ENCODE measurements around the gene ABTB1.

The ABTB1 gene

GRCh38 chr3:127661600-127661999 is 11.2 kb upstream of the ABTB1 start:
- Histone ChIP-seq H3K4me2 (ENCODE audit: low read length, poor library complexity, severe bottlenecking) (no peak overlapping the region), H3K23ac (ENCODE audit: low read length in 2 of 2) (no peak overlapping the region), H2BK120ac (ENCODE audit: low read depth, low read length) (no peak overlapping the region), H4K8ac (ENCODE audit: low read length) (no peak overlapping the region), H3K9me3 (ENCODE audit: control insufficient read depth, low read length) (no peaks in the 10 kb centered on the region), H2BK5ac (ENCODE audit: low read depth, low read length, poor library complexity, severe bottlenecking) (no peak overlapping the region), H4K91ac (ENCODE audit: low read length) (no peak overlapping the region), H2AFZ (ENCODE audit: low read depth, low read length) (no peak overlapping the region), H3K79me1 (replicated peaks; ENCODE audit: low read length, poor library complexity, severe bottlenecking) (no peaks in the 10 kb centered on the region), H3K4me3 (ENCODE audit: insufficient read depth in 1 of 2, low read depth in 1 of 2, low read length in 2 of 2) (no peak overlapping the region), H3K36me3 (ENCODE audit: control insufficient read depth in 1 of 2, insufficient read depth in 2 of 2, low read depth in 1 of 2, low read length in 2 of 2) (no peaks in the 10 kb centered on the region), H3K14ac (ENCODE audit: low read length in 2 of 2) (no peak overlapping the region), H3K9ac (ENCODE audit: low read length) (no peak overlapping the region), H3K4me1 (ENCODE audit: control insufficient read depth, insufficient read depth, low read depth, low read length) (no peaks in the 10 kb centered on the region), H3K18ac (ENCODE audit: low read depth in 1 of 2, low read length in 2 of 2) (no peak overlapping the region), H3K27ac (ENCODE audit: low read length, poor library complexity, severe bottlenecking) (no peak overlapping the region), H3K4ac (ENCODE audit: low read depth in 1 of 2, low read length in 2 of 2) (no peak overlapping the region), H2BK12ac (ENCODE audit: low read length in 2 of 2) (no peak overlapping the region), H2BK15ac (ENCODE audit: low read depth, poor library complexity, severe bottlenecking) (no peak overlapping the region), H2AK5ac (ENCODE audit: low read length, severe bottlenecking) (no peak overlapping the region), H3K27me3 (ENCODE audit: control insufficient read depth in 1 of 2, insufficient read depth in 1 of 2, low read length in 2 of 2) (no peaks in the 10 kb centered on the region)
- no peak for DNase-seq
- 98% methylated on average over 5 of the region's 5 CpGs for WGBS

- Histone ChIP-seq H4K8ac (ENCODE audit: low read length) (no peak overlapping the region), H2BK5ac (ENCODE audit: low read depth, low read length, poor library complexity, severe bottlenecking) (no peak overlapping the region), H3K4me2 (ENCODE audit: low read length, poor library complexity, severe bottlenecking) (no peak overlapping the region), H3K36me3 (ENCODE audit: control insufficient read depth in 1 of 2, insufficient read depth in 2 of 2, low read depth in 1 of 2, low read length in 2 of 2) (no peaks in the 10 kb centered on the region), H3K9ac (ENCODE audit: low read length) (no peak overlapping the region), H2BK12ac (ENCODE audit: low read length in 2 of 2) (no peak overlapping the region), H3K27me3 (ENCODE audit: control insufficient read depth in 1 of 2, insufficient read depth in 1 of 2, low read length in 2 of 2) (no peaks in the 10 kb centered on the region), H3K23ac (ENCODE audit: low read length in 2 of 2) (no peak overlapping the region), H3K9me3 (ENCODE audit: control insufficient read depth, low read length) (no peaks in the 10 kb centered on the region), H3K4me1 (ENCODE audit: control insufficient read depth, insufficient read depth, low read depth, low read length) (no peaks in the 10 kb centered on the region), H3K4me3 (ENCODE audit: insufficient read depth in 1 of 2, low read depth in 1 of 2, low read length in 2 of 2) (no peak overlapping the region), H3K27ac (ENCODE audit: low read length, poor library complexity, severe bottlenecking) (no peak overlapping the region), H4K91ac (ENCODE audit: low read length) (no peak overlapping the region), H3K14ac (ENCODE audit: low read length in 2 of 2) (no peak overlapping the region), H3K4ac (ENCODE audit: low read depth in 1 of 2, low read length in 2 of 2) (no peak overlapping the region), H2BK120ac (ENCODE audit: low read depth, low read length) (no peak overlapping the region), H2AK5ac (ENCODE audit: low read length, severe bottlenecking) (no peak overlapping the region), H3K79me1 (replicated peaks; ENCODE audit: low read length, poor library complexity, severe bottlenecking) (no peaks in the 10 kb centered on the region), H2BK15ac (ENCODE audit: low read depth, poor library complexity, severe bottlenecking) (peak overlapping the region; percentile 75), H3K18ac (ENCODE audit: low read depth in 1 of 2, low read length in 2 of 2) (no peak overlapping the region), H2AFZ (ENCODE audit: low read depth, low read length) (no peak overlapping the region)
- 93% methylated on average over 10 of the region's 11 CpGs for WGBS
- no peak for DNase-seq
Measured at GRCh38 chr3:127662001-127662469, 10.7 kb upstream of the ABTB1 start.

- DNase-seq = no peak
- WGBS = 97% methylated on average over 4 of the region's 5 CpGs
- no peak overlapping the region for H2BK15ac ChIP-seq (ENCODE audit: low read depth, poor library complexity, severe bottlenecking)
Measured at GRCh38 chr3:127663151-127663550, 9.6 kb upstream of the ABTB1 start.

GRCh38 chr3:127665165-127665564 is 7.6 kb upstream of the ABTB1 start:
- H3K9me3 ChIP-seq (ENCODE audit: control insufficient read depth, low read length) = no peaks in the 10 kb centered on the region
- H3K27ac ChIP-seq (ENCODE audit: low read length, poor library complexity, severe bottlenecking) = no peak overlapping the region
- no peaks in the 10 kb centered on the region for H3K4me1 ChIP-seq (ENCODE audit: control insufficient read depth, insufficient read depth, low read depth, low read length)
- H2BK5ac ChIP-seq (ENCODE audit: low read depth, low read length, poor library complexity, severe bottlenecking) = no peak overlapping the region
- no peak overlapping the region for H3K23ac ChIP-seq (ENCODE audit: low read length in 2 of 2)
- no peak overlapping the region for H3K4me2 ChIP-seq (ENCODE audit: low read length, poor library complexity, severe bottlenecking)
- no peak overlapping the region for H3K4ac ChIP-seq (ENCODE audit: low read depth in 1 of 2, low read length in 2 of 2)
- no peaks in the 10 kb centered on the region for H3K27me3 ChIP-seq (ENCODE audit: control insufficient read depth in 1 of 2, insufficient read depth in 1 of 2, low read length in 2 of 2)
- H4K8ac ChIP-seq (ENCODE audit: low read length) = no peak overlapping the region
- H2AFZ ChIP-seq (ENCODE audit: low read depth, low read length) = no peak overlapping the region
- H3K14ac ChIP-seq (ENCODE audit: low read length in 2 of 2) = no peak overlapping the region
- no peak overlapping the region for H4K91ac ChIP-seq (ENCODE audit: low read length)
- H2BK12ac ChIP-seq (ENCODE audit: low read length in 2 of 2) = no peak overlapping the region
- no peak overlapping the region for H3K4me3 ChIP-seq (ENCODE audit: insufficient read depth in 1 of 2, low read depth in 1 of 2, low read length in 2 of 2)
- 83% methylated on average over 1 of the region's 2 CpGs for WGBS
- no peak overlapping the region for H3K18ac ChIP-seq (ENCODE audit: low read depth in 1 of 2, low read length in 2 of 2)
- no peak overlapping the region for H2BK120ac ChIP-seq (ENCODE audit: low read depth, low read length)
- H2AK5ac ChIP-seq (ENCODE audit: low read length, severe bottlenecking) = no peak overlapping the region
- H2BK15ac ChIP-seq (ENCODE audit: low read depth, poor library complexity, severe bottlenecking) = no peak overlapping the region
- no peak for DNase-seq
- H3K9ac ChIP-seq (ENCODE audit: low read length) = no peak overlapping the region
- H3K79me1 ChIP-seq (replicated peaks; ENCODE audit: low read length, poor library complexity, severe bottlenecking) = no peaks in the 10 kb centered on the region
- H3K36me3 ChIP-seq (ENCODE audit: control insufficient read depth in 1 of 2, insufficient read depth in 2 of 2, low read depth in 1 of 2, low read length in 2 of 2) = no peaks in the 10 kb centered on the region

More at GRCh38 chr3:127663151-127663550, 9.6 kb upstream of the ABTB1 start:
- H3K14ac ChIP-seq (ENCODE audit: low read length in 2 of 2) = no peak overlapping the region
- H3K4me1 ChIP-seq (ENCODE audit: control insufficient read depth, insufficient read depth, low read depth, low read length) = no peaks in the 10 kb centered on the region
- H4K8ac ChIP-seq (ENCODE audit: low read length) = no peak overlapping the region
- H3K18ac ChIP-seq (ENCODE audit: low read depth in 1 of 2, low read length in 2 of 2) = no peak overlapping the region
- H3K9ac ChIP-seq (ENCODE audit: low read length) = no peak overlapping the region
- H3K79me1 ChIP-seq (replicated peaks; ENCODE audit: low read length, poor library complexity, severe bottlenecking) = no peaks in the 10 kb centered on the region
- H3K23ac ChIP-seq (ENCODE audit: low read length in 2 of 2) = no peak overlapping the region
- H3K9me3 ChIP-seq (ENCODE audit: control insufficient read depth, low read length) = no peaks in the 10 kb centered on the region
- H3K4me3 ChIP-seq (ENCODE audit: insufficient read depth in 1 of 2, low read depth in 1 of 2, low read length in 2 of 2) = no peak overlapping the region
- no peak overlapping the region for H2BK120ac ChIP-seq (ENCODE audit: low read depth, low read length)
- H2BK5ac ChIP-seq (ENCODE audit: low read depth, low read length, poor library complexity, severe bottlenecking) = no peak overlapping the region
- H3K36me3 ChIP-seq (ENCODE audit: control insufficient read depth in 1 of 2, insufficient read depth in 2 of 2, low read depth in 1 of 2, low read length in 2 of 2) = no peaks in the 10 kb centered on the region
- H3K27ac ChIP-seq (ENCODE audit: low read length, poor library complexity, severe bottlenecking) = no peak overlapping the region
- no peak overlapping the region for H2BK12ac ChIP-seq (ENCODE audit: low read length in 2 of 2)
- no peak overlapping the region for H4K91ac ChIP-seq (ENCODE audit: low read length)
- no peaks in the 10 kb centered on the region for H3K27me3 ChIP-seq (ENCODE audit: control insufficient read depth in 1 of 2, insufficient read depth in 1 of 2, low read length in 2 of 2)
- H2AFZ ChIP-seq (ENCODE audit: low read depth, low read length) = no peak overlapping the region
- no peak overlapping the region for H2AK5ac ChIP-seq (ENCODE audit: low read length, severe bottlenecking)
- H3K4me2 ChIP-seq (ENCODE audit: low read length, poor library complexity, severe bottlenecking) = no peak overlapping the region
- no peak overlapping the region for H3K4ac ChIP-seq (ENCODE audit: low read depth in 1 of 2, low read length in 2 of 2)
